HepG2 (cell line): ENCODE results near the gene FUCA1. TPM values are rescaled to one million over a fixed set of nuclear protein-coding genes. Genes with fewer than 3 reads are reported as not detected.

ENCODE experiments used
- CAMTA2 ChIP-seq: sonication (generic); formaldehyde crosslinking; IDR thresholded peaks from 2 replicates; pipeline ENCODE4 v1.4.0; 2020; ENCODE audit warnings: mild to moderate bottlenecking, missing genetic modification reagents, borderline replicate concordance
- HNRNPLL ChIP-seq: fragments of 200-400 bp; formaldehyde crosslinking; IDR thresholded peaks from 2 replicates; pipeline ENCODE4 v1.6.1; 2017; ENCODE audit warnings: mild to moderate bottlenecking, low read depth, low read length; ENCODE audit not compliant: poor library complexity, severe bottlenecking
- ISL2 ChIP-seq: sonication (generic); formaldehyde crosslinking; IDR thresholded peaks from 2 replicates; pipeline ENCODE4 v1.5.0; 2020; ENCODE audit warnings: missing genetic modification reagents
- KLF12 ChIP-seq: sonication (generic); formaldehyde crosslinking; IDR thresholded peaks from 2 replicates; pipeline ENCODE4 v1.4.0; 2020; ENCODE audit warnings: missing genetic modification reagents, borderline replicate concordance
- MIXL1 ChIP-seq: IDR thresholded peaks from 2 replicates; pipeline ENCODE4 v1.6.1; 2016
- MTF2 ChIP-seq: sonication (generic); formaldehyde crosslinking; IDR thresholded peaks from 2 replicates; pipeline ENCODE4 v1.5.0; 2020; ENCODE audit warnings: missing genetic modification reagents, borderline replicate concordance
- MXD1 ChIP-seq: sonication (generic); formaldehyde crosslinking; IDR thresholded peaks from 2 replicates; pipeline ENCODE4 v1.4.0; 2020; ENCODE audit warnings: mild to moderate bottlenecking, missing genetic modification reagents
- NAIF1 ChIP-seq: sonication (generic); formaldehyde crosslinking; IDR thresholded peaks from 2 replicates; pipeline ENCODE4 v1.5.0; 2020; ENCODE audit warnings: mild to moderate bottlenecking, missing genetic modification reagents, borderline replicate concordance
- PHF21A ChIP-seq: sonication (generic); formaldehyde crosslinking; IDR thresholded peaks from 2 replicates; pipeline ENCODE4 v1.5.0; 2020; ENCODE audit warnings: mild to moderate bottlenecking, missing genetic modification reagents
- SIN3A ChIP-seq: IDR thresholded peaks from 2 replicates; pipeline ENCODE4 v1.6.1; 2011; ENCODE audit warnings: low read depth, mild to moderate bottlenecking, control low read depth, low read length, borderline replicate concordance
- SRY ChIP-seq: sonication (generic); formaldehyde crosslinking; IDR thresholded peaks from 2 replicates; pipeline ENCODE4 v1.8.0; 2022; ENCODE audit warnings: mild to moderate bottlenecking, missing genetic modification reagents
- TEAD2 ChIP-seq: sonication (generic); formaldehyde crosslinking; IDR thresholded peaks from 2 replicates; pipeline ENCODE4 v1.9.0; 2021; ENCODE audit warnings: missing genetic modification reagents
- TOPORS ChIP-seq: sonication (generic); formaldehyde crosslinking; IDR thresholded peaks from 2 replicates; pipeline ENCODE4 v1.8.0; 2023; ENCODE audit warnings: mild to moderate bottlenecking, missing genetic modification reagents
- ZBTB20 ChIP-seq: sonication (generic); formaldehyde crosslinking; IDR thresholded peaks from 2 replicates; pipeline ENCODE4 v1.8.1; 2023; ENCODE audit warnings: missing genetic modification reagents, low read depth, mild to moderate bottlenecking, borderline replicate concordance
- ZMYM4 ChIP-seq: sonication (generic); formaldehyde crosslinking; IDR thresholded peaks from 2 replicates; pipeline ENCODE4 v1.8.1; 2023; ENCODE audit warnings: mild to moderate bottlenecking, missing genetic modification reagents
- ZNF230 ChIP-seq: sonication (generic); formaldehyde crosslinking; IDR thresholded peaks from 2 replicates; pipeline ENCODE4 v1.4.0; 2020; ENCODE audit warnings: mild to moderate bottlenecking, missing genetic modification reagents
- ZNF552 ChIP-seq: sonication (generic); formaldehyde crosslinking; IDR thresholded peaks from 2 replicates; pipeline ENCODE4 v1.9.0; 2022; ENCODE audit warnings: missing genetic modification reagents, mild to moderate bottlenecking, borderline replicate concordance
- ZNF609 ChIP-seq: sonication (generic); formaldehyde crosslinking; IDR thresholded peaks from 2 replicates; pipeline ENCODE4 v1.4.0; 2020; ENCODE audit warnings: mild to moderate bottlenecking, missing genetic modification reagents, borderline replicate concordance
- ZNF784 ChIP-seq: sonication (generic); formaldehyde crosslinking; IDR thresholded peaks from 2 replicates; pipeline ENCODE4 v1.5.1; 2020; ENCODE audit warnings: missing genetic modification reagents, mild to moderate bottlenecking, borderline replicate concordance
- polyA plus RNA-seq, 8 experiments: library from polyadenylated mRNA; depleted of rRNA in 3 of 8; stranded (reverse) in 7 of 8; unstranded in 1 of 8; fragments of >200 nt; fragmentation: Illumina TruSeq in 4 of 8; extraction: Trizol in 4 of 8; gene quantifications; 2 replicates each; pipeline versions ENCODE4 v1.2.1 to v1.2.3, GENCODE V29; 2011 to 2016; ENCODE audit warnings: low read depth in 4 of 8, missing spikeins in 1 of 8, mixed read lengths in 1 of 8; ENCODE audit not compliant: insufficient read depth in 1 of 8
- total RNA-seq, 5 experiments: library from RNA; depleted of rRNA; stranded (reverse); fragments of >200 nt; fragmentation: Illumina TruSeq; extraction: Trizol; gene quantifications; 2 replicates each; pipeline ENCODE4 v1.2.3, GENCODE V29; 2016; ENCODE audit warnings: low read depth in 1 of 5
- TF ChIP-seq, protein P1 (sequence below): sonication (generic); formaldehyde crosslinking; IDR thresholded peaks from 2 replicates; pipeline ENCODE4 v1.5.1; 2020; ENCODE audit warnings: mild to moderate bottlenecking, moderate library complexity, missing genetic modification reagents

FUCA1 gene
- total and polyA plus RNA-seq, 2 of the 13 experiments (the other 11 are each of a cell fraction or from before 2014, with no cell fraction given), result 32.7 to 33.6 TPM

GRCh38 chr1:23800400-23801337, 67.4 kb downstream of the FUCA1 start, which contains the start of gene GALE (continued):
- TF ChIP-seq ZMYM4 (CRISPR knock-in tag) (peak; percentile 75; the same call in 1 of the 2 replicates), TEAD2 (no peak), ZNF230 (peak; percentile 21; the same call in 1 of the 2 replicates), PHF21A (peak; percentile 51; the same call in 1 of the 2 replicates), SIN3A (peak; percentile 89), ZNF552 (CRISPR knock-in tag) (peak; percentile 4; the same call in 1 of the 2 replicates), HNRNPLL (peak; percentile 97), MXD1 (CRISPR knock-in tag) (peak; percentile 22; the same call in 1 of the 2 replicates), TOPORS (CRISPR knock-in tag) (no peak), ZNF609 (CRISPR knock-in tag) (no peak; the same call in 1 of the 2 replicates), NAIF1 (CRISPR knock-in tag) (peak; percentile 93), MTF2 (CRISPR knock-in tag) (no peak), CAMTA2 (CRISPR knock-in tag) (no peak), ZBTB20 (CRISPR knock-in tag) (0 out of 2 replicates have a peak, but pooled peaks have one; percentile 65), MIXL1 (CRISPR knock-in tag) (0 out of 2 replicates have a peak, but pooled peaks have one; percentile 17), ISL2 (0 out of 2 replicates have a peak, but pooled peaks have one; percentile 26), KLF12 (peak; percentile 45; the same call in 1 of the 2 replicates), SRY (CRISPR knock-in tag) (peak; percentile 88), ZNF784 (CRISPR knock-in tag) (peak; percentile 80; the same call in 1 of the 2 replicates)
- TF ChIP-seq, protein P1, sequence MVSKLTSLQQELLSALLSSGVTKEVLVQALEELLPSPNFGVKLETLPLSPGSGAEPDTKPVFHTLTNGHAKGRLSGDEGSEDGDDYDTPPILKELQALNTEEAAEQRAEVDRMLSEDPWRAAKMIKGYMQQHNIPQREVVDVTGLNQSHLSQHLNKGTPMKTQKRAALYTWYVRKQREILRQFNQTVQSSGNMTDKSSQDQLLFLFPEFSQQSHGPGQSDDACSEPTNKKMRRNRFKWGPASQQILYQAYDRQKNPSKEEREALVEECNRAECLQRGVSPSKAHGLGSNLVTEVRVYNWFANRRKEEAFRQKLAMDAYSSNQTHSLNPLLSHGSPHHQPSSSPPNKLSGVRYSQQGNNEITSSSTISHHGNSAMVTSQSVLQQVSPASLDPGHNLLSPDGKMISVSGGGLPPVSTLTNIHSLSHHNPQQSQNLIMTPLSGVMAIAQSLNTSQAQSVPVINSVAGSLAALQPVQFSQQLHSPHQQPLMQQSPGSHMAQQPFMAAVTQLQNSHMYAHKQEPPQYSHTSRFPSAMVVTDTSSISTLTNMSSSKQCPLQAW (CRISPR knock-in tag), result no peak; the same call in 1 of the 2 replicates
